GM23248 (cell line): Measurements from ENCODE around the gene PRKAA1. TPM values are rescaled to one million over a fixed set of nuclear protein-coding genes. Genes with fewer than 3 reads are reported as not detected.
A peak's percentile ranks its signal among the peaks of the same experiment; 100 is the strongest.

Experiments used
- polyA plus RNA-seq: library from polyadenylated mRNA; unstranded; fragments of >200 nt; fragmentation: Nextera tagmentation; extraction: Ambion mirVana; gene quantifications from 2 replicates; pipeline ENCODE4 v1.2.1, GENCODE V29; 2016
- small RNA-seq: library from RNA; depleted of rRNA; stranded (forward); fragments of <200 nt; gene quantifications from one replicate; pipeline ENCODE3, GENCODE V24; 2014; ENCODE audit warnings: low read depth, low replicate concordance
- total RNA-seq: library from RNA; depleted of rRNA; stranded (reverse); fragments of >200 nt; shearing (Covaris generic); gene quantifications from 2 replicates; pipeline ENCODE4 v1.2.3, GENCODE V29; 2014; rRNA removed

The PRKAA1 gene
- total and polyA plus RNA-seq, 2 experiments from 2014 or later: 35.5 to 77.4 TPM

Small RNA genes within 50 kb of the gene (small RNA-seq; reads per million reads assigned to genes)
- gene RF00191 (not detected), gene SNORD72 (85.9 reads per million, percentile 94 among the genes with 10 or more reads in this experiment)

Other genes starting within 250 kb of the PRKAA1 start
- 0.13 TPM in 1 of 2 replicates, not detected in the other for gene PTGER4, start 118.5 kb downstream of the PRKAA1 start, total RNA-seq
- gene PTGER4, start 118.5 kb downstream of the PRKAA1 start, polyA plus RNA-seq: 0.41 and 0.46 TPM in 2 replicates
- gene TTC33, start 42.4 kb downstream of the PRKAA1 start, total RNA-seq: 6.8 and 8.0 TPM in 2 replicates
- 9.0 and 9.3 TPM in 2 replicates for gene TTC33, start 42.4 kb downstream of the PRKAA1 start, polyA plus RNA-seq
- 33.8 and 46.0 TPM in 2 replicates for gene RPL37, start 36.8 kb upstream of the PRKAA1 start, total RNA-seq
- 717 and 731 TPM in 2 replicates for gene RPL37, start 36.8 kb upstream of the PRKAA1 start, polyA plus RNA-seq
- 7.1 and 7.5 TPM in 2 replicates for gene CARD6, start 43.0 kb upstream of the PRKAA1 start, total RNA-seq
- 3.9 and 4.4 TPM in 2 replicates for gene CARD6, start 43.0 kb upstream of the PRKAA1 start, polyA plus RNA-seq
- not detected in 2 replicates for gene C7, start 111.1 kb upstream of the PRKAA1 start, total RNA-seq
- not detected in 2 replicates for gene C7, start 111.1 kb upstream of the PRKAA1 start, polyA plus RNA-seq